Small intestine (tissue), 7 donors: ENCODE data around the gene TRPM7. TPM values are rescaled to one million over a fixed set of nuclear protein-coding genes. Genes with fewer than 3 reads are reported as not detected.
"Not testable (repeated sequence)": the region's sequence is repeated elsewhere in the genome, so short reads cannot be mapped to it uniquely, and the experiment has no call there.

Experiments used
- DNase-seq, 2 donors: peaks; one replicate each; pipeline versions ENCODE4 v3.0.0 to v3.0.0-alpha.2; 2013
- FAIRE-seq: peaks from 2 replicates; lab custom pipeline; 2012; peaks lifted over from hg19 to GRCh38; lab: Jason Lieb, UNC
- H3K27ac ChIP-seq, 3 donors: one replicate each; pipeline ENCODE4 v1.5.1; 2013; ENCODE audit warnings: low read length in 2 of 3, mild to moderate bottlenecking in 2 of 3, control low read depth in 1 of 3, inconsistent platforms in 1 of 3, low read depth in 1 of 3, moderate library complexity in 1 of 3
- H3K27me3 ChIP-seq, 3 donors: one replicate each; pipeline ENCODE4 v1.6.1; 2013; ENCODE audit warnings: low read length in 3 of 3, inconsistent platforms in 1 of 3; ENCODE audit not compliant: control insufficient read depth in 3 of 3, insufficient read depth in 3 of 3
- H3K36me3 ChIP-seq, 3 donors: one replicate each; pipeline ENCODE4 v1.6.1; 2013; ENCODE audit warnings: low read length in 3 of 3, inconsistent platforms in 1 of 3, low read depth in 1 of 3, mild to moderate bottlenecking in 1 of 3, moderate library complexity in 1 of 3; ENCODE audit not compliant: control insufficient read depth in 3 of 3, insufficient read depth in 2 of 3
- H3K4me1 ChIP-seq, 3 donors: one replicate each; pipeline ENCODE4 v1.6.1; 2013; ENCODE audit warnings: low read length in 2 of 3, inconsistent platforms in 1 of 3, low read depth in 1 of 3, mild to moderate bottlenecking in 1 of 3, moderate library complexity in 1 of 3; ENCODE audit not compliant: control insufficient read depth in 3 of 3, insufficient read depth in 2 of 3
- H3K4me3 ChIP-seq, 3 donors: one replicate each; pipeline ENCODE4 v1.5.1; 2013; ENCODE audit warnings: low read length in 3 of 3, control low read depth in 1 of 3, inconsistent platforms in 1 of 3, low read depth in 1 of 3, mild to moderate bottlenecking in 1 of 3, moderate library complexity in 1 of 3
- H3K9me3 ChIP-seq, 2 donors: one replicate each; pipeline ENCODE4 v1.6.1; 2013; ENCODE audit warnings: low read depth in 1 of 2, low read length in 1 of 2; ENCODE audit not compliant: control insufficient read depth in 2 of 2, insufficient read depth in 1 of 2
- WGBS, 3 donors: extraction: QIAGEN DNeasy Blood & Tissue Kit; methylation state at CpG; one replicate each; pipeline ENCODE4 v1.1.7; 2013; 5-methylcytosine and 5-hydroxymethylcytosine counted together
- polyA plus RNA-seq, 4 donors: library from polyadenylated mRNA; stranded (reverse) in 3 of 4; unstranded in 1 of 4; fragments of 200-250 nt in 3 of 4; fragments of 120-200 nt in 1 of 4; gene quantifications; one replicate each; pipeline versions ENCODE4 v1.2.1 to v1.2.3, GENCODE V29; 2013
- donor health status: healthy with polysubstance abuse.
- donor health status: control.
- donor health status: control.
- donor health status: Bipolar disorder and iron deficiency.
- donor health status: healthy.

Gene TRPM7
- polyA plus RNA-seq, 4 donors, result 5.7 to 36.2 (median 9.5) TPM

DNA sequence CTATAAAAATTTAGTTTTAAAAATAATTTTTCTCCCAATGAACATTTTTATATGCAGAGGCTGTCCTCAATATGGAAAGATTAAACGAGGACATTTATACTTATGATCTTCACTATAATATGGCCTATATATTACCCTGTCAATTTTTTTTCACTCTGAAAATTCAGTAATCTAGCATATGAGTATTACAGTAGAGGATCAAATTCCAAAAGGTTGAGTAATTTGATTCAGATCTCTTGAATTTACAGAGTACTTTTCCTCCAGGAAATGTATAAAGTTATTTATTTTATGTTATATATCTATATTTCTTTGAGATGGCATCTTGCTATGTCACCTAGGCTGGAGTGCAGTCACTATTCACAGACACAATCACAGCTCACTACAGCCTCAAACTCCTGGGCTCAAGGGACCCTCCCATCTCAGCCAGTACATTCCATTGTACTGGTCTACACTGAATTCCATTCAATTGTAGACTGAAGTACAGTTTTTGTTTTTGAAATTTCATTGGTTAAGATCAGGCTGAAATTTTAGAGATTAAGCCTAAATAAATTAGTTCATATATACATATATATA is 16.3 kb upstream of the TRPM7 start:
- H3K27ac ChIP-seq, result no peak overlapping the region
- H3K27me3 ChIP-seq, result no peaks in the 10 kb centered on the region
- no peak overlapping the region for H3K4me3 ChIP-seq
- H3K4me1 ChIP-seq, result no peaks in the 10 kb centered on the region
- DNase-seq (no peak), FAIRE-seq (no peak)
- peaks cover 2 to 10% (median 3%) of the 10 kb centered on the region in 3 donors for H3K36me3 ChIP-seq
- no peaks in the 10 kb centered on the region for H3K9me3 ChIP-seq
- 64 to 89% (median 86%) methylated on average over 1 of the region's 1 CpG for WGBS, 3 donors

GRCh38 chr15:50698101-50698500 is 11.5 kb upstream of the TRPM7 start:
- FAIRE-seq (no peak), DNase-seq (no peak)
- Histone ChIP-seq H3K4me3 (no peak overlapping the region), H3K27me3 (no peaks in the 10 kb centered on the region), H3K9me3 (no peaks in the 10 kb centered on the region), H3K27ac (no peak overlapping the region), H3K4me1 (no peaks in the 10 kb centered on the region), H3K36me3 (peaks cover 0 to 3% (median 3%) of the 10 kb centered on the region in 3 donors)
- 86 to 94% (median 93%) methylated on average over 8 of the region's 8 CpGs for WGBS, 3 donors

DNA sequence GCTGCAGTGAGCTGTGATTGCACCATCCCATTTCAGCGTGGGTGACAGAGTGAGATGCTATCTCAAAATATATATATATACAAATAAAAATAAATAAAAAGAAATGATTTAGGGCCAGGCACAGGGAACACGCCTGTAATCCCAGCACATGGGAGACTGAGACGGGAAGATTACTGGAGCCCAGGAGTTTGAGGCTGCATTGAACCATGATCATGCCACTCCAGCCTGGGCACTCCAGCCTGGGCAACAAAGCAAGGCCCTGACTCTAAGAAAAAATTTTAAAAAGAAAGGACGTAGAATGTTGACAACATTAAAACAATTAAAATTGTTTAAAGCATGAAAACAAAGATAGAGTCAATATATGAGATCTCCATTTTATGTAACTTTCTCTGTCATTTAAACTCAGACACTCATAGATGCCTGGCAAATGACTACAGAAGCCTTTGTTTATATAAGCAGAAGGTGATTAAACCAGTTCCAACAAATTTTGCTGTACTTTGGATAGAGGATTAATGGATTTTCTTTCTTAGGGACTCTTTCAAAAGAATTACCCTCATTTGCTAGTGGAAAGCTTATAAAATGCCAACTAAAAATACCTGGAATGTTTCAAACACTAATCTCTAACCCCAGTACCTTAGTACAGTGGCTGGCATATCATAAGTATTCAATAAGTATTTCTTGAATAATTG is 10.7 kb upstream of the TRPM7 start:
- Histone ChIP-seq H3K4me3 (no peak overlapping the region), H3K36me3 (peaks cover 0 to 3% (median 3%) of the 10 kb centered on the region in 3 donors), H3K27me3 (no peaks in the 10 kb centered on the region), H3K9me3 (no peaks in the 10 kb centered on the region), H3K4me1 (no peaks in the 10 kb centered on the region), H3K27ac (no peak overlapping the region)
- WGBS, 3 donors, result 87 to 90% (median 88%) methylated on average over 4 of the region's 4 CpGs
- FAIRE-seq, result no peak
- no peak for DNase-seq

DNA sequence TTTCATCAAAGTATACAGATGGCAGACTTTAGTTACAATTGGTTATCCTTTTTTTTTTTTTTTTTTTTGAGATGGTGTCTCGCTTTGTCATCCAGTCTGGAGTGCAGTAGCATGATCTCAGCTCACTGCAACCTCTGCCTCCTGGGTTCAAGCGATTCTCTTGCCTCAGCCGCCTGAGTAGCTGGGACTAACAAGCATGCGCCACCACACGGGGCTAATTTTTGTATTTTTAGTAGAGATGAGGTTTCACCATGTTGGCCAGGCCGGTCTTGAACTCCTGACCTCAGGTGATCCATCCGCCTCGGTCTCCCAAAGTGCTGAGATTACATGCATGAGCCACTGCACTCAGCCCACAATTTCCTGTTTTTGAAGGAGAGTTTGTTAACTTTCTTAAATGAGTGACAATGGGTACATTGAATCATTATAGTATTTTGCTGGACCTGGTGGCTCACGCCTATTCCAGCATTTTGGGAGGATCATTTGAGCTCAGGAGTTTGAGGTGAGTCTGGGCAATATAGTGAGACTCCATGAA is 8.1 kb upstream of the TRPM7 start:
- WGBS, 3 donors, result 89 to 94% (median 89%) methylated on average over 9 of the region's 9 CpGs
- DNase-seq, H3K36me3 ChIP-seq, H3K27me3 ChIP-seq, H3K4me1 ChIP-seq, FAIRE-seq, H3K27ac ChIP-seq, H3K9me3 ChIP-seq, H3K4me3 ChIP-seq: not testable (repeated sequence)

DNA sequence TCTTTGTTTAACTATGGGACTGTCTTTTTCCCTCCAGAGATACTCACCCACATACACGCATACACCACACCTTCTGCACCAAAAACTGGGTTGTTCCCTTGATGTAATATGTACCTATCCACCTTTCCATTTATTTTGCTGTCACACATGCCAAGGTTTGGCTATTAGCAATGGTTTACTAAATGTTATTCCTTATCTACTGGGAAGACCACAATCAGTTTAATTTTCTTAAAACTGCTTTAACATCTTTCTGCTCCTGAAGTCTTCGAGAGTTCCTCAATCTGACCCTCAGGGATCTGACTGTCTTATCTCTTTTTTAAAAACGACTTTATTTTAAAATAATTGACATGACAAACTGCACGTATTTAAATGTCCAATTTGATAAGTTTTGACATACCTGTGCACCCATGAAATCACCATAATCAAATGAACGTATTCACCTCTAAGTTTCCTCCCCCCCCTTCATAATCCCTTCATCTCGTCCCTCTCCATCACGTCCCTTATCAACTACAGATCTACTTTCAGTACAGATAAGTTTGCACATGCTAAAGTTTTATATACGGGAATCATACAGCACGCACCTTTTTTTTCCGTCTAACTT is 805 bp upstream of the TRPM7 start:
- Histone ChIP-seq H3K27ac (peak overlapping the region; percentile 81 to 99 (median 84)), H3K4me1 (peaks cover 3 to 8% (median 3%) of the 10 kb centered on the region in 3 donors), H3K36me3 (peaks cover 0 to 18% (median 0%) of the 10 kb centered on the region in 3 donors), H3K4me3 (peak overlapping the region; percentile 5 to 100 (median 75)), H3K9me3 (no peaks in the 10 kb centered on the region), H3K27me3 (no peaks in the 10 kb centered on the region)
- DNase-seq (no peak), FAIRE-seq (no peak)
- WGBS, 3 donors, result 28 to 44% (median 35%) methylated on average over 10 of the region's 10 CpGs

GRCh38 chr15:50685976-50686468 is 575 bp downstream of the TRPM7 start:
- FAIRE-seq, result no peak
- Histone ChIP-seq H3K27ac (peak overlapping the region; percentile 84 to 99 (median 90)), H3K36me3 (peaks cover 0 to 21% (median 0%) of the 10 kb centered on the region in 3 donors), H3K4me3 (peak overlapping the region; percentile 75 to 100 (median 75)), H3K9me3 (no peaks in the 10 kb centered on the region), H3K4me1 (peaks cover 3 to 8% (median 3%) of the 10 kb centered on the region in 3 donors), H3K27me3 (no peaks in the 10 kb centered on the region)
- peak in 1 of 2 donors; percentile 56 for DNase-seq
- WGBS, 3 donors, result 0 to 1% (median 0%) methylated on average over 28 to 30 of the region's 30 CpGs

DNA sequence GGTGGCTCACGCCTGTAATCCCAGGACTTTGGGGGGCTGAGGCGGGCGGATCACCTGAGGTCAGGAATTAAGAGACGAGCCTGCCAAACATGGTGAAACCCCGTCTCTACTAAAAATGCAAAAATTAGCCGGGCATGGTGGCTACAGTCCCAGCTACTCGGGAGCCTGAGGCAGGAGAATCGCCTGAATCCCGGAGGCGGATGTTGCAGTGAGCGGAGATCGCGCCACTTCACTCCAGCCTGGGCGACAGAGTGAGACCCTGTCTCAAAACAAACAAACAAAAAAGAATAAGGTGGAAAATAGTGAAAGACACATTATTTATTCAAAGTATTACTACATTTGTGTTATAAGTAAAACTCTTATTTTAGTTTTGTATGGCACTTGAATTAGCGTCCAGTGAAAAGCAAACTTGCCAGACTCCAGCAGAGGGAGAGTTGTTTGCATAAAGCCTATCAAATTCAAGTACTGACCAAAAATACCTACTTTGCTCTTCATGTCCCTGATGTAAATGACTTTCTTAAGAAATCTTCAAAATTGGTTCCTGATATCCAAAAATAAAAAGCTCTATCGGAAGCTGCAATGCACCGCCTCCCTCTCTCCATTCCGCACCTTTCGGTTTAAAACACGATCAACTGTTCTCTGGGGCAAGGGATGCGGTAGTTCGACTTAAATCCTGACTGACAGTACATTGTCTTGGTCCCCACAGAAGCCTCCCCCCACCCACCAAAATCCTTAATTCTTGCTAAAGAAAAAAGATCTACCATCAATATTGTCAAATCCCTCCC is 1.2 kb downstream of the TRPM7 start:
- DNase-seq (peak in 1 of 2 donors; percentile 21), FAIRE-seq (no peak)
- Histone ChIP-seq H3K27me3 (no peaks in the 10 kb centered on the region), H3K36me3 (peaks cover 0 to 21% (median 0%) of the 10 kb centered on the region in 3 donors), H3K9me3 (no peaks in the 10 kb centered on the region), H3K27ac (peak overlapping the region; percentile 84 to 99 (median 90)), H3K4me1 (peaks cover 3 to 8% (median 3%) of the 10 kb centered on the region in 3 donors), H3K4me3 (peak overlapping the region; percentile 75 to 100 (median 75))
- 50 to 54% (median 53%) methylated on average over 22 of the region's 22 CpGs for WGBS, 3 donors

- H3K4me3 ChIP-seq, result no peak overlapping the region
- peaks cover 3 to 4% (median 3%) of the 10 kb centered on the region in 3 donors for H3K4me1 ChIP-seq
- no peak for FAIRE-seq
- no peaks in the 10 kb centered on the region for H3K27me3 ChIP-seq
- no peaks in the 10 kb centered on the region for H3K9me3 ChIP-seq
- H3K36me3 ChIP-seq, result peaks cover 0 to 23% (median 0%) of the 10 kb centered on the region in 3 donors
- H3K27ac ChIP-seq, result no peak overlapping the region
- DNase-seq, result no peak
Observed at GRCh38 chr15:50681467-50681866, 5.1 kb downstream of the TRPM7 start.
